ENCODE data around the gene WAS. TPM values are rescaled to one million over a fixed set of nuclear protein-coding genes. Genes with fewer than 3 reads are reported as not detected.
"Not testable (repeated sequence)": the region's sequence is repeated elsewhere in the genome, so short reads cannot be mapped to it uniquely, and the experiment has no call there.

The WAS gene
- 100 to 1,000 TPM in 1 of 2 donors, 10 to 100 TPM in 1; 98.7 to 109 TPM for total RNA-seq

- DNase-seq (ENCODE audit: low spot score), result peak; percentile 69
- ATAC-seq, result peak; percentile 82 to 91
- Mint-ChIP-seq H3K27ac (peak within 1 kb of the TSS; percentile 95 to 96), H3K36me3 (peaks cover 29% of the 10 kb centered on the region), H3K4me3 (peak within 1 kb of the TSS; percentile 92), H3K4me1 (ENCODE audit: low read depth in 2 of 2) (peaks cover 41 to 50% of the 10 kb centered on the region in 2 donors), H3K27me3 (no peaks in the 10 kb centered on the region), H3K9me3 (no peaks in the 10 kb centered on the region)
Measured at GRCh38 chrX:48683411-48683982, at the start of gene WAS. Gene WAS (plus strand): TSS chrX:48683799. CDS start chrX:48683854, 55 bp downstream.

- no peaks in the 10 kb centered on the region for H3K36me3 Mint-ChIP-seq
- no peaks in the 10 kb centered on the region for H3K9me3 Mint-ChIP-seq
- no peak for ATAC-seq
- peaks cover 0 to 3% of the 10 kb centered on the region in 2 donors for H3K4me1 Mint-ChIP-seq (ENCODE audit: low read depth in 2 of 2)
- peaks cover 0 to 9% of the 10 kb centered on the region in 2 donors for H3K27me3 Mint-ChIP-seq
- H3K4me3 Mint-ChIP-seq, result no peak overlapping the region
- H3K27ac Mint-ChIP-seq, result no peak overlapping the region
- no peak for DNase-seq (ENCODE audit: low spot score)
Measured at GRCh38 chrX:48636301-48636700, 47.3 kb upstream of the WAS start.

GRCh38 chrX:48636776-48637175 lies 46.8 kb upstream of the WAS start:
- Mint-ChIP-seq H3K9me3 (no peaks in the 10 kb centered on the region), H3K4me1 (ENCODE audit: low read depth in 2 of 2) (no peaks in the 10 kb centered on the region), H3K36me3 (no peaks in the 10 kb centered on the region), H3K27ac (no peak overlapping the region), H3K27me3 (peaks cover 0 to 9% of the 10 kb centered on the region in 2 donors), H3K4me3 (no peak overlapping the region)
- DNase-seq (ENCODE audit: low spot score) (no peak), ATAC-seq (no peak)

GRCh38 chrX:48645669-48646068 lies 37.9 kb upstream of the WAS start:
- ATAC-seq, result no peak
- Mint-ChIP-seq H3K27ac (no peak overlapping the region), H3K4me1 (ENCODE audit: low read depth in 2 of 2) (peaks cover 2 to 9% of the 10 kb centered on the region in 2 donors)

GRCh38 chrX:48648336-48648751 lies 35.3 kb upstream of the WAS start:
- Mint-ChIP-seq H3K4me3 (no peak overlapping the region), H3K27me3 (peaks cover 0 to 6% of the 10 kb centered on the region in 2 donors), H3K36me3 (no peaks in the 10 kb centered on the region), H3K27ac (no peak overlapping the region), H3K4me1 (ENCODE audit: low read depth in 2 of 2) (peaks cover 2 to 9% of the 10 kb centered on the region in 2 donors), H3K9me3 (no peaks in the 10 kb centered on the region)
- no peak for DNase-seq (ENCODE audit: low spot score)
- no peak for ATAC-seq

More at GRCh38 chrX:48645669-48646068, 37.9 kb upstream of the WAS start:
- DNase-seq (ENCODE audit: low spot score), result no peak
- Mint-ChIP-seq H3K27me3 (peaks cover 0 to 3% of the 10 kb centered on the region in 2 donors), H3K9me3 (no peaks in the 10 kb centered on the region), H3K36me3 (no peaks in the 10 kb centered on the region), H3K4me3 (no peak overlapping the region)

- H3K4me1 Mint-ChIP-seq (ENCODE audit: low read depth in 2 of 2), result peaks cover 2 to 9% of the 10 kb centered on the region in 2 donors
Measured at GRCh38 chrX:48649102-48649501, 34.5 kb upstream of the WAS start.

GRCh38 chrX:48652055-48652579 lies 31.5 kb upstream of the WAS start:
- not testable (repeated sequence) for H3K4me1 Mint-ChIP-seq (ENCODE audit: low read depth in 2 of 2); ATAC-seq; H3K4me3 Mint-ChIP-seq; H3K36me3 Mint-ChIP-seq; H3K9me3 Mint-ChIP-seq; H3K27ac Mint-ChIP-seq; DNase-seq (ENCODE audit: low spot score)
- peaks cover 6 to 17% of the 10 kb centered on the region in 2 donors for H3K27me3 Mint-ChIP-seq

More at GRCh38 chrX:48649102-48649501, 34.5 kb upstream of the WAS start:
- DNase-seq (ENCODE audit: low spot score), result no peak
- no peak overlapping the region for H3K27ac Mint-ChIP-seq
- H3K27me3 Mint-ChIP-seq, result peaks cover 4 to 9% of the 10 kb centered on the region in 2 donors
- H3K36me3 Mint-ChIP-seq, result no peaks in the 10 kb centered on the region
- H3K9me3 Mint-ChIP-seq, result no peaks in the 10 kb centered on the region
- no peak for ATAC-seq
- no peak overlapping the region for H3K4me3 Mint-ChIP-seq

- H3K36me3 Mint-ChIP-seq; H3K27ac Mint-ChIP-seq; H3K9me3 Mint-ChIP-seq; ATAC-seq; H3K4me1 Mint-ChIP-seq (ENCODE audit: low read depth in 2 of 2); DNase-seq (ENCODE audit: low spot score); H3K4me3 Mint-ChIP-seq: not testable (repeated sequence)
- H3K27me3 Mint-ChIP-seq, result peaks cover 6 to 14% of the 10 kb centered on the region in 2 donors
Measured at GRCh38 chrX:48654746-48655145, 28.9 kb upstream of the WAS start.

GRCh38 chrX:48659686-48660085 lies 23.9 kb upstream of the WAS start:
- H3K36me3 Mint-ChIP-seq; H3K27me3 Mint-ChIP-seq; H3K9me3 Mint-ChIP-seq; H3K27ac Mint-ChIP-seq; H3K4me3 Mint-ChIP-seq; H3K4me1 Mint-ChIP-seq (ENCODE audit: low read depth in 2 of 2); ATAC-seq; DNase-seq (ENCODE audit: low spot score): not testable (repeated sequence)

- Mint-ChIP-seq H3K4me3 (no peak overlapping the region), H3K27ac (no peak overlapping the region), H3K27me3 (no peaks in the 10 kb centered on the region), H3K4me1 (ENCODE audit: low read depth in 2 of 2) (peaks cover 0 to 5% of the 10 kb centered on the region in 2 donors), H3K36me3 (no peaks in the 10 kb centered on the region), H3K9me3 (no peaks in the 10 kb centered on the region)
- no peak for DNase-seq (ENCODE audit: low spot score)
- no peak for ATAC-seq
Measured at GRCh38 chrX:48663241-48663640, 20.4 kb upstream of the WAS start.

GRCh38 chrX:48664156-48664555 lies 19.4 kb upstream of the WAS start:
- no peak for DNase-seq (ENCODE audit: low spot score)
- no peaks in the 10 kb centered on the region for H3K36me3 Mint-ChIP-seq
- H3K9me3 Mint-ChIP-seq, result no peaks in the 10 kb centered on the region
- H3K4me3 Mint-ChIP-seq, result no peak overlapping the region
- no peaks in the 10 kb centered on the region for H3K27me3 Mint-ChIP-seq
- H3K4me1 Mint-ChIP-seq (ENCODE audit: low read depth in 2 of 2), result peaks cover 0 to 5% of the 10 kb centered on the region in 2 donors
- ATAC-seq, result no peak
- H3K27ac Mint-ChIP-seq, result no peak overlapping the region

GRCh38 chrX:48665991-48666390 lies 17.6 kb upstream of the WAS start:
- Mint-ChIP-seq H3K27ac (no peak overlapping the region), H3K9me3 (no peaks in the 10 kb centered on the region), H3K27me3 (no peaks in the 10 kb centered on the region), H3K36me3 (no peaks in the 10 kb centered on the region), H3K4me1 (ENCODE audit: low read depth in 2 of 2) (peaks cover 0 to 5% of the 10 kb centered on the region in 2 donors), H3K4me3 (no peak overlapping the region)
- ATAC-seq, result no peak
- no peak for DNase-seq (ENCODE audit: low spot score)

GRCh38 chrX:48666649-48667048 lies 16.9 kb upstream of the WAS start:
- Mint-ChIP-seq H3K36me3 (no peaks in the 10 kb centered on the region), H3K27me3 (no peaks in the 10 kb centered on the region), H3K27ac (no peak overlapping the region), H3K4me3 (no peak overlapping the region), H3K9me3 (no peaks in the 10 kb centered on the region), H3K4me1 (ENCODE audit: low read depth in 2 of 2) (no peaks in the 10 kb centered on the region)
- DNase-seq (ENCODE audit: low spot score), result no peak
- ATAC-seq, result no peak

- DNase-seq (ENCODE audit: low spot score), result no peak
- no peak overlapping the region for H3K27ac Mint-ChIP-seq
- no peak overlapping the region for H3K4me3 Mint-ChIP-seq
- H3K9me3 Mint-ChIP-seq, result no peaks in the 10 kb centered on the region
- H3K36me3 Mint-ChIP-seq, result no peaks in the 10 kb centered on the region
- no peaks in the 10 kb centered on the region for H3K27me3 Mint-ChIP-seq
- H3K4me1 Mint-ChIP-seq (ENCODE audit: low read depth in 2 of 2), result no peaks in the 10 kb centered on the region
- no peak for ATAC-seq
Measured at GRCh38 chrX:48667509-48667908, 16.1 kb upstream of the WAS start.
